B cell (primary cell): Measurements from ENCODE around the gene RIMBP2. TPM values are rescaled to one million over a fixed set of nuclear protein-coding genes. Genes with fewer than 3 reads are reported as not detected.

ENCODE experiments used
- ATAC-seq: fragments of 200-7000 bp; cut with Tn5 transposase; one replicate; pipeline ENCODE4 v1.10.0; 2021; ENCODE audit warnings: low read depth, mild to moderate bottlenecking, moderate number of reproducible peaks, moderate library complexity
- CTCF ChIA-PET: fragments of 350-600 bp; sonication (Branson Sonifier 250); formaldehyde crosslinking; loops from one replicate; lab custom pipeline; 2021; ENCODE audit warnings: antibody characterized with exemption, inconsistent platforms; lab: Charles Lee
- POLR2A ChIA-PET: fragments of 350-600 bp; sonication (Branson Sonifier 250); formaldehyde crosslinking; loops from one replicate; lab custom pipeline; 2021; ENCODE audit warnings: antibody characterized with exemption; lab: Charles Lee
- DNase-seq: peaks from one replicate; pipeline ENCODE4 v3.0.0; 2013
- H2AFZ ChIP-seq: 2 replicates; pipeline ENCODE4 v1.6.1; 2012; ENCODE audit warnings: mild to moderate bottlenecking, low read depth, low read length; ENCODE audit not compliant: insufficient read depth, poor library complexity, severe bottlenecking
- H3K27ac ChIP-seq, 2 donors: 1 replicate in 1 of 2; 2 replicates in 1 of 2; pipeline ENCODE4 v1.5.1; 2012 to 2013; ENCODE audit warnings: low read length in 2 of 2, mild to moderate bottlenecking in 2 of 2, moderate library complexity in 1 of 2
- H3K27me3 ChIP-seq, 4 experiments: fragments of 200-600 bp in 1 of 4; sonication (generic) in 1 of 4; replicated peaks in 1 of 4; 1 replicate in 2 of 4; 2 replicates in 2 of 4; pipeline versions ENCODE4 v1.6.1 to v1.7.0; 2013 to 2016; ENCODE audit warnings: low read length in 3 of 4, mild to moderate bottlenecking in 2 of 4, mixed read lengths in 1 of 4, moderate library complexity in 1 of 4; ENCODE audit not compliant: insufficient read depth in 4 of 4, control insufficient read depth in 3 of 4; ENCODE audit errors: control extremely low read depth in 1 of 4
- H3K36me3 ChIP-seq, 2 experiments: replicated peaks in 1 of 2; 1 replicate in 1 of 2; 2 replicates in 1 of 2; pipeline versions ENCODE4 v1.6.1 to v1.7.1; 2013; ENCODE audit warnings: low read length in 1 of 2; ENCODE audit not compliant: insufficient read depth in 2 of 2, control insufficient read depth in 1 of 2; ENCODE audit errors: control extremely low read depth in 1 of 2, extremely low read depth in 1 of 2
- H3K4me1 ChIP-seq, 2 donors: fragments of 200-600 bp in 1 of 2; sonication (generic) in 1 of 2; 1 replicate in 1 of 2; 2 replicates in 1 of 2; pipeline versions ENCODE4 v1.5.1 to v1.6.1; 2013 to 2017; ENCODE audit warnings: low read length in 2 of 2; ENCODE audit not compliant: control insufficient read depth in 2 of 2, insufficient read depth in 2 of 2
- H3K4me2 ChIP-seq: replicated peaks from 2 replicates; pipeline ENCODE3; 2012; ENCODE audit warnings: mild to moderate bottlenecking, low read depth, low read length; ENCODE audit not compliant: poor library complexity, severe bottlenecking
- H3K4me3 ChIP-seq, 5 experiments: fragments of 200-600 bp in 1 of 5; sonication (generic) in 1 of 5; 1 replicate in 3 of 5; 2 replicates in 2 of 5; pipeline versions ENCODE4 v1.5.1 to v1.7.0; 2011 to 2016; ENCODE audit warnings: low read length in 4 of 5, mild to moderate bottlenecking in 4 of 5, low read depth in 2 of 5, control low read depth in 1 of 5, moderate library complexity in 1 of 5; ENCODE audit not compliant: insufficient read depth in 1 of 5; ENCODE audit errors: control extremely low read depth in 1 of 5, extremely low read depth in 1 of 5
- H3K79me2 ChIP-seq: fragments of 200-600 bp; sonication (generic); one replicate; pipeline ENCODE4 v1.6.0; 2016; ENCODE audit warnings: low read length; ENCODE audit not compliant: control insufficient read depth, insufficient read depth
- H3K9ac ChIP-seq: fragments of 200-600 bp; sonication (generic); 2 replicates; pipeline ENCODE4 v1.6.1; 2017; ENCODE audit warnings: mild to moderate bottlenecking, low read length, moderate library complexity
- H3K9me3 ChIP-seq, 3 donors: one replicate each; pipeline versions ENCODE4 v1.6.1 to v1.7.1; 2013; ENCODE audit warnings: low read length in 2 of 3; ENCODE audit not compliant: control insufficient read depth in 2 of 3, insufficient read depth in 1 of 3; ENCODE audit errors: control extremely low read depth in 1 of 3
- H4K20me1 ChIP-seq: 2 replicates; pipeline ENCODE4 v1.6.0; 2012; ENCODE audit warnings: mild to moderate bottlenecking, low read length; ENCODE audit not compliant: insufficient read depth, control insufficient read depth, poor library complexity, severe bottlenecking
- H3K27ac Mint-ChIP-seq: one replicate; pipeline ENCODE4 v1.8.0; 2021; ENCODE audit warnings: mixed read lengths
- H3K27me3 Mint-ChIP-seq: one replicate; pipeline ENCODE4 v1.8.0; 2021; ENCODE audit warnings: mixed read lengths
- H3K4me1 Mint-ChIP-seq: one replicate; pipeline ENCODE4 v1.8.0; 2021; ENCODE audit warnings: mixed read lengths
- H3K4me3 Mint-ChIP-seq: one replicate; pipeline ENCODE4 v1.8.0; 2021; ENCODE audit warnings: mixed read lengths
- H3K9me3 Mint-ChIP-seq: one replicate; pipeline ENCODE4 v1.8.0; 2022; ENCODE audit warnings: mixed read lengths; ENCODE audit not compliant: insufficient read depth
- EZH2 ChIP-seq: IDR thresholded peaks from 2 replicates; pipeline ENCODE4 v1.6.1; 2012; ENCODE audit warnings: borderline replicate concordance, low read depth, mild to moderate bottlenecking, moderate library complexity, low read length; ENCODE audit not compliant: insufficient read depth, poor library complexity, severe bottlenecking
- WGBS: methylation state at CpG from one replicate; pipeline ENCODE4 v1.1.5; 2013; ENCODE audit warnings: missing lambda C conversion rate; ENCODE audit not compliant: insufficient coverage; 5-methylcytosine and 5-hydroxymethylcytosine counted together
- intact Hi-C: fragments of 100-400 bp; cut with micrococcal nuclease; formaldehyde crosslinking; loops from one replicate; pipeline ENCODE4 v1.10.0; 2022
- polyA plus RNA-seq: library from polyadenylated mRNA; depleted of rRNA; stranded (reverse); fragments of >200 nt; gene quantifications from 2 replicates; pipeline ENCODE4 v1.2.3, GENCODE V29; 2012
- total RNA-seq, 2 donors: library from RNA; stranded (reverse); fragments of 120-200 nt in 1 of 2; gene quantifications; 1 replicate in 1 of 2; 2 replicates in 1 of 2; pipeline versions ENCODE4 v1.2.3 to v1.2.4, GENCODE V29; 2013 to 2022
- TF ChIP-seq, protein P1 (sequence below): fragments of 200-600 bp; IDR thresholded peaks from one replicate; pipeline ENCODE4 v1.8.0; 2022; ENCODE audit warnings: antibody characterized with exemption, mild to moderate bottlenecking

Gene RIMBP2
- total and polyA plus RNA-seq, 2 donors (not counting 1 experiment from before 2014, with no cell fraction given), result not detected

- H3K36me3 ChIP-seq, result no peaks in the 10 kb centered on the region
- CTCF ChIA-PET, result no interaction called here
These were observed 354.0 kb downstream of the RIMBP2 start for GRCh38 chr12:130362060-130362459.

GRCh38 chr12:130357729-130358330 lies 358.3 kb downstream of the RIMBP2 start:
- H3K27ac Mint-ChIP-seq, result no peak overlapping the region
- H3K36me3 ChIP-seq, result no peaks in the 10 kb centered on the region
- no peak overlapping the region for H3K27ac ChIP-seq
- H3K79me2 ChIP-seq, result no peaks in the 10 kb centered on the region
- POLR2A ChIA-PET, result no interaction called here
- no peaks in the 10 kb centered on the region for H3K4me1 Mint-ChIP-seq
- no peaks in the 10 kb centered on the region for H4K20me1 ChIP-seq
- no peak overlapping the region for H3K9ac ChIP-seq
- WGBS, result 84% methylated on average over 10 of the region's 14 CpGs
- TF ChIP-seq EZH2, result no peak
- TF ChIP-seq, protein P1, sequence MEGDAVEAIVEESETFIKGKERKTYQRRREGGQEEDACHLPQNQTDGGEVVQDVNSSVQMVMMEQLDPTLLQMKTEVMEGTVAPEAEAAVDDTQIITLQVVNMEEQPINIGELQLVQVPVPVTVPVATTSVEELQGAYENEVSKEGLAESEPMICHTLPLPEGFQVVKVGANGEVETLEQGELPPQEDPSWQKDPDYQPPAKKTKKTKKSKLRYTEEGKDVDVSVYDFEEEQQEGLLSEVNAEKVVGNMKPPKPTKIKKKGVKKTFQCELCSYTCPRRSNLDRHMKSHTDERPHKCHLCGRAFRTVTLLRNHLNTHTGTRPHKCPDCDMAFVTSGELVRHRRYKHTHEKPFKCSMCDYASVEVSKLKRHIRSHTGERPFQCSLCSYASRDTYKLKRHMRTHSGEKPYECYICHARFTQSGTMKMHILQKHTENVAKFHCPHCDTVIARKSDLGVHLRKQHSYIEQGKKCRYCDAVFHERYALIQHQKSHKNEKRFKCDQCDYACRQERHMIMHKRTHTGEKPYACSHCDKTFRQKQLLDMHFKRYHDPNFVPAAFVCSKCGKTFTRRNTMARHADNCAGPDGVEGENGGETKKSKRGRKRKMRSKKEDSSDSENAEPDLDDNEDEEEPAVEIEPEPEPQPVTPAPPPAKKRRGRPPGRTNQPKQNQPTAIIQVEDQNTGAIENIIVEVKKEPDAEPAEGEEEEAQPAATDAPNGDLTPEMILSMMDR, result no peak
- no peaks in the 10 kb centered on the region for H3K4me1 ChIP-seq
- H2AFZ ChIP-seq, result no peak overlapping the region
- intact Hi-C loops, result no loop called here
- no peaks in the 10 kb centered on the region for H3K9me3 ChIP-seq
- H3K27me3 Mint-ChIP-seq, result peaks cover 9% of the 10 kb centered on the region
- CTCF ChIA-PET, result no interaction called here
- no peak for ATAC-seq
- no peaks in the 10 kb centered on the region for H3K27me3 ChIP-seq
- no peak overlapping the region for H3K4me2 ChIP-seq
- H3K4me3 ChIP-seq, result no peak overlapping the region
- no peak overlapping the region for H3K4me3 Mint-ChIP-seq
- H3K9me3 Mint-ChIP-seq, result no peaks in the 10 kb centered on the region
- DNase-seq, result no peak

More at GRCh38 chr12:130362060-130362459, 354.0 kb downstream of the RIMBP2 start:
- Histone ChIP-seq H4K20me1 (no peaks in the 10 kb centered on the region), H3K4me1 (no peaks in the 10 kb centered on the region), H2AFZ (no peak overlapping the region), H3K4me2 (no peak overlapping the region), H3K79me2 (no peaks in the 10 kb centered on the region), H3K27me3 (no peaks in the 10 kb centered on the region), H3K9ac (no peak overlapping the region), H3K9me3 (no peaks in the 10 kb centered on the region), H3K27ac (no peak overlapping the region), H3K4me3 (no peak overlapping the region)
- H3K4me3 Mint-ChIP-seq, result no peak overlapping the region
- intact Hi-C loops, result no loop called here
- H3K4me1 Mint-ChIP-seq, result no peaks in the 10 kb centered on the region
- no peaks in the 10 kb centered on the region for H3K9me3 Mint-ChIP-seq
- POLR2A ChIA-PET, result no interaction called here
- H3K27ac Mint-ChIP-seq, result no peak overlapping the region
- H3K27me3 Mint-ChIP-seq, result peaks cover 10% of the 10 kb centered on the region
- TF ChIP-seq, protein P1, result no peak
- TF ChIP-seq EZH2, result no peak
- no peak for DNase-seq
- ATAC-seq, result no peak
- WGBS, result 100% methylated on average over 1 of the region's 5 CpGs
